Stimulated activated CD4-positive, alpha-beta T cell treated with anti-CD3 and anti-CD28 coated beads, Interleukin-2, amount 100 ng/mL, for 4 hours (primary cell): Measurements from ENCODE around the gene UBN2.

Experiments used
- DNase-seq: peaks from one replicate; pipeline ENCODE4 v3.0.0-alpha.2; 2020; ENCODE audit warnings: low read depth

The UBN2 gene

DNA sequence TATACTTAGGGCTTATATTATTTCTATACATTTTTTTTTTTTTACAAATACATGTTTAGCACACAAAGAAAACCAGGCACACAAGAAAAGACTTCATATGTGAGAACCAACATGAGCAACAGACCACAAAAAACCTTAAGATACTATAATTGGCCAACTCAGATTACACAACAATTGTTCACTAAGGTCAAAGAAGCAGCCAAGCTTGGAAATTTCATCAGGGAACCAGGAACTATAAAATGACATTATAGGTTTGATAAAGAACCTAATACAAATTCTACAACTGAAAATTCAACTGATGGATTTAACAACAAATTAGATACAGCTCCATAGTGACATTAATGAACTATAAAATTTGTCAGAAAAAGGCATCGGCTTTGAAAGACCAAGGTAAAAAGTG lies 124.3 kb downstream of the UBN2 start:
- DNase-seq: no peak
